ENCODE results near the gene DUSP7. TPM values are rescaled to one million over a fixed set of nuclear protein-coding genes. Genes with fewer than 3 reads are reported as not detected.
A peak's percentile ranks its signal among the peaks of the same experiment; 100 is the strongest.

Gene DUSP7
- total and polyA plus RNA-seq, 9 of the 15 experiments (the other 6 are each of a cell fraction or from before 2014, with no cell fraction given), result 0.45 to 15.8 (median 8.2) TPM

DNA sequence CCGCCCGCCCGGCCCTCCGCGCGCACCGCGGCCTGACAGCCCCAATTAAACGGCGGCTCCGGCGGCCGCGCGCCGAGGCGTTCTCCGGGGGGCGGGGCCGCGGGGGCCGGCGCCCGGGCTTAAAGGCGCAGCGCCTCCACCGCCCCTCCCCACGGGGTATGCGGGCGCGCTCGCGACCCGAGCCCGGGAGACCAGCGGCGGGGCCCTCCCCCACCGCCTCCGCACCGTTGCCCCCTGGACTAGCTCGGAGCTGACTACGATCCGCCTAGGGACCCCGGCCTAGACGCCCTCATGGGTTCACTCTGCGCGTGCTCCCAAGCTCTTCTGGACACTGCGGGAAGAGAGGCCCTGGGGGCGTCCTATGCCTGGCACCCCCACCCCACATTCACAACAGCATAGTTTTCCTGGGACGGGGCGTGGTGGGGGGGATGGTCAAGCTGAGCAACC is at the start of gene DUSP7 (continued):
- TF ChIP-seq, protein P1, sequence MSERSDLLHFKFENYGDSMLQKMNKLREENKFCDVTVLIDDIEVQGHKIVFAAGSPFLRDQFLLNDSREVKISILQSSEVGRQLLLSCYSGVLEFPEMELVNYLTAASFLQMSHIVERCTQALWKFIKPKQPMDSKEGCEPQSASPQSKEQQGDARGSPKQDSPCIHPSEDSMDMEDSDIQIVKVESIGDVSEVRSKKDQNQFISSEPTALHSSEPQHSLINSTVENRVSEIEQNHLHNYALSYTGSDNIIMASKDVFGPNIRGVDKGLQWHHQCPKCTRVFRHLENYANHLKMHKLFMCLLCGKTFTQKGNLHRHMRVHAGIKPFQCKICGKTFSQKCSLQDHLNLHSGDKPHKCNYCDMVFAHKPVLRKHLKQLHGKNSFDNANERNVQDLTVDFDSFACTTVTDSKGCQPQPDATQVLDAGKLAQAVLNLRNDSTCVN (CRISPR knock-in tag; IDR thresholded peaks at IDR 0.05), result no peak
- peak; percentile 19 for TF ChIP-seq CCNT2 (IDR thresholded peaks at IDR 0.05; ENCODE audit: borderline replicate concordance, extremely low read depth, insufficient read length, low read depth, low read length)
- no peak for TF ChIP-seq FUS (optimal IDR thresholded peaks at IDR 0.05; ENCODE audit: low read depth, low read length)
- TF ChIP-seq ZNF316 (IDR thresholded peaks at IDR 0.05), result no peak
- TF ChIP-seq POLR2AphosphoS5 (IDR thresholded peaks at IDR 0.05; ENCODE audit: control insufficient read depth, insufficient read depth, low read depth, low read length), result no peak
- no peak for TF ChIP-seq FOXK1 (CRISPR knock-in tag; IDR thresholded peaks at IDR 0.05; ENCODE audit: borderline replicate concordance)
- no peak for TF ChIP-seq ZNF445 (CRISPR knock-in tag; IDR thresholded peaks at IDR 0.05; ENCODE audit: low read depth)
- TF ChIP-seq GTF2A2 (tag; IDR thresholded peaks at IDR 0.05), result no peak
- TF ChIP-seq DMBX1 (CRISPR knock-in tag; IDR thresholded peaks at IDR 0.05; ENCODE audit: borderline replicate concordance), result no peak
- no peak for TF ChIP-seq ZNF408 (CRISPR knock-in tag; IDR thresholded peaks at IDR 0.05; ENCODE audit: low read depth)
